Measurements from ENCODE around the gene SOX1.

DNA sequence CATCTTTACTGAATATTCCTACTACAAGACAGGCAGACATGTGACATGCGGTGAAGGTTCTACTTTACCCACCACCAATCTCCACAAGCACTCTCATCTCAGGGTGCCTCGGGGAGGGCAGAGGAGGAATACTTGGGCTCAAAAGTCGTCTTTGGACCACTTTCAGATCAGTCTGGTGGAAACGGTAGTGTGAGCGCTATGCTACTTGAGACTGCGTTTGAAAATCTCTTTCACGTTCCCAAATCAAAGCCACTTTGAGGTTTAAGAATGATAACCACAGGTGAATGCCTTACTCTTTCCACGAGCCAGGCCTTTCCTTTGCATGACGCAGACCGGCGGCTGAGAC, 1.5 kb upstream of the SOX1 start:
- TF ChIP-seq, protein P1, sequence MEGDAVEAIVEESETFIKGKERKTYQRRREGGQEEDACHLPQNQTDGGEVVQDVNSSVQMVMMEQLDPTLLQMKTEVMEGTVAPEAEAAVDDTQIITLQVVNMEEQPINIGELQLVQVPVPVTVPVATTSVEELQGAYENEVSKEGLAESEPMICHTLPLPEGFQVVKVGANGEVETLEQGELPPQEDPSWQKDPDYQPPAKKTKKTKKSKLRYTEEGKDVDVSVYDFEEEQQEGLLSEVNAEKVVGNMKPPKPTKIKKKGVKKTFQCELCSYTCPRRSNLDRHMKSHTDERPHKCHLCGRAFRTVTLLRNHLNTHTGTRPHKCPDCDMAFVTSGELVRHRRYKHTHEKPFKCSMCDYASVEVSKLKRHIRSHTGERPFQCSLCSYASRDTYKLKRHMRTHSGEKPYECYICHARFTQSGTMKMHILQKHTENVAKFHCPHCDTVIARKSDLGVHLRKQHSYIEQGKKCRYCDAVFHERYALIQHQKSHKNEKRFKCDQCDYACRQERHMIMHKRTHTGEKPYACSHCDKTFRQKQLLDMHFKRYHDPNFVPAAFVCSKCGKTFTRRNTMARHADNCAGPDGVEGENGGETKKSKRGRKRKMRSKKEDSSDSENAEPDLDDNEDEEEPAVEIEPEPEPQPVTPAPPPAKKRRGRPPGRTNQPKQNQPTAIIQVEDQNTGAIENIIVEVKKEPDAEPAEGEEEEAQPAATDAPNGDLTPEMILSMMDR (IDR thresholded peaks at IDR 0.05), result no peak
- no peak for TF ChIP-seq POLR2A (IDR thresholded peaks at IDR 0.05)

Data from body of pancreas (tissue), 4 donors.